Progenitor cell of endocrine pancreas (in vitro differentiated cells): ENCODE results near the gene ACTR3C. TPM values are rescaled to one million over a fixed set of nuclear protein-coding genes. Genes with fewer than 3 reads are reported as not detected.
"Not testable (repeated sequence)": the region's sequence is repeated elsewhere in the genome, so short reads cannot be mapped to it uniquely, and the experiment has no call there.

ENCODE experiments used
- DNase-seq: peaks from one replicate; pipeline ENCODE4 v3.0.0; 2021; ENCODE audit warnings: low spot score; ENCODE audit not compliant: unreplicated experiment
- H3K27ac Mint-ChIP-seq: 2 replicates; pipeline ENCODE4 v1.8.0; 2021; ENCODE audit warnings: mild to moderate bottlenecking, moderate library complexity, mixed read lengths
- H3K27me3 Mint-ChIP-seq: 2 replicates; pipeline ENCODE4 v1.8.0; 2021; ENCODE audit warnings: mixed read lengths
- H3K36me3 Mint-ChIP-seq: 2 replicates; pipeline ENCODE4 v1.8.0; 2022; ENCODE audit warnings: mixed read lengths; ENCODE audit not compliant: insufficient read depth
- H3K4me1 Mint-ChIP-seq: 2 replicates; pipeline ENCODE4 v1.8.0; 2021; ENCODE audit warnings: low read depth, mixed read lengths
- H3K4me3 Mint-ChIP-seq: 2 replicates; pipeline ENCODE4 v1.8.0; 2021; ENCODE audit warnings: low read depth, mild to moderate bottlenecking, moderate library complexity, mixed read lengths
- H3K9me3 Mint-ChIP-seq: 2 replicates; pipeline ENCODE4 v1.8.0; 2021; ENCODE audit warnings: low read depth, mixed read lengths
- CTCF ChIP-seq: fragments of 200-600 bp; sonication (generic); IDR thresholded peaks from one replicate; pipeline ENCODE4 v1.5.0; 2021; ENCODE audit warnings: antibody characterized with exemption, mild to moderate bottlenecking; ENCODE audit not compliant: unreplicated experiment
- total RNA-seq: library from RNA; stranded (reverse); gene quantifications from 2 replicates; pipeline ENCODE4 v1.2.1, GENCODE V29; 2021

Gene ACTR3C
- total RNA-seq, 1 donor from 2014 or later = 3.3 TPM

- Mint-ChIP-seq H3K36me3 (no peaks in the 10 kb centered on the region), H3K4me1 (peaks cover 7% of the 10 kb centered on the region), H3K9me3 (peaks cover 7% of the 10 kb centered on the region), H3K27ac (no peak overlapping the region), H3K27me3 (peaks cover 4% of the 10 kb centered on the region), H3K4me3 (no peak overlapping the region)
- DNase-seq = no peak
- no peak for TF ChIP-seq CTCF
These were observed 14.8 kb downstream of the ACTR3C start for GRCh38 chr7:150308575-150308974.

GRCh38 chr7:150307904-150308303 lies 15.4 kb downstream of the ACTR3C start:
- peaks cover 7% of the 10 kb centered on the region for H3K9me3 Mint-ChIP-seq
- no peak overlapping the region for H3K27ac Mint-ChIP-seq
- no peaks in the 10 kb centered on the region for H3K36me3 Mint-ChIP-seq
- TF ChIP-seq CTCF = no peak
- H3K4me1 Mint-ChIP-seq = peaks cover 2% of the 10 kb centered on the region
- H3K4me3 Mint-ChIP-seq = no peak overlapping the region
- DNase-seq = no peak
- H3K27me3 Mint-ChIP-seq = peaks cover 4% of the 10 kb centered on the region

GRCh38 chr7:150307129-150307528 lies 16.2 kb downstream of the ACTR3C start:
- DNase-seq = no peak
- TF ChIP-seq CTCF = no peak

GRCh38 chr7:150306377-150306776 lies 17.0 kb downstream of the ACTR3C start:
- not testable (repeated sequence) for H3K36me3 Mint-ChIP-seq, H3K27me3 Mint-ChIP-seq, H3K4me1 Mint-ChIP-seq, H3K4me3 Mint-ChIP-seq, H3K9me3 Mint-ChIP-seq, DNase-seq, H3K27ac Mint-ChIP-seq

More at GRCh38 chr7:150307129-150307528, 16.2 kb downstream of the ACTR3C start:
- peaks cover 4% of the 10 kb centered on the region for H3K27me3 Mint-ChIP-seq
- H3K4me3 Mint-ChIP-seq = no peak overlapping the region
- no peak overlapping the region for H3K27ac Mint-ChIP-seq
- no peaks in the 10 kb centered on the region for H3K36me3 Mint-ChIP-seq
- no peaks in the 10 kb centered on the region for H3K4me1 Mint-ChIP-seq
- peaks cover 7% of the 10 kb centered on the region for H3K9me3 Mint-ChIP-seq

GRCh38 chr7:150305903-150306284 lies 17.5 kb downstream of the ACTR3C start:
- not testable (repeated sequence) for H3K4me1 Mint-ChIP-seq, DNase-seq, H3K27me3 Mint-ChIP-seq, H3K9me3 Mint-ChIP-seq, H3K4me3 Mint-ChIP-seq, H3K36me3 Mint-ChIP-seq, H3K27ac Mint-ChIP-seq

GRCh38 chr7:150305259-150305902 lies 18.0 kb downstream of the ACTR3C start:
- H3K36me3 Mint-ChIP-seq, H3K9me3 Mint-ChIP-seq, H3K4me1 Mint-ChIP-seq, H3K27ac Mint-ChIP-seq, DNase-seq, H3K4me3 Mint-ChIP-seq, H3K27me3 Mint-ChIP-seq: not testable (repeated sequence)

- H3K4me3 Mint-ChIP-seq, H3K27ac Mint-ChIP-seq, H3K27me3 Mint-ChIP-seq, H3K9me3 Mint-ChIP-seq, H3K4me1 Mint-ChIP-seq, H3K36me3 Mint-ChIP-seq, DNase-seq: not testable (repeated sequence)
These were observed 18.7 kb downstream of the ACTR3C start for GRCh38 chr7:150304499-150305258.

GRCh38 chr7:150302908-150303310 lies 20.4 kb downstream of the ACTR3C start:
- H3K36me3 Mint-ChIP-seq, H3K27me3 Mint-ChIP-seq, H3K27ac Mint-ChIP-seq, H3K4me1 Mint-ChIP-seq, DNase-seq, H3K4me3 Mint-ChIP-seq, H3K9me3 Mint-ChIP-seq: not testable (repeated sequence)

- not testable (repeated sequence) for DNase-seq, H3K27ac Mint-ChIP-seq, H3K36me3 Mint-ChIP-seq, H3K27me3 Mint-ChIP-seq, H3K4me3 Mint-ChIP-seq, H3K9me3 Mint-ChIP-seq, H3K4me1 Mint-ChIP-seq
These were observed 25.4 kb downstream of the ACTR3C start for GRCh38 chr7:150297978-150298377.

GRCh38 chr7:150296802-150297201 lies 26.5 kb downstream of the ACTR3C start:
- not testable (repeated sequence) for H3K4me1 Mint-ChIP-seq, H3K4me3 Mint-ChIP-seq, H3K36me3 Mint-ChIP-seq, H3K9me3 Mint-ChIP-seq, H3K27me3 Mint-ChIP-seq, DNase-seq, H3K27ac Mint-ChIP-seq
